CD8-positive, alpha-beta memory T cell (primary cell): ENCODE measurements around the gene COL1A2. TPM values are rescaled to one million over a fixed set of nuclear protein-coding genes. Genes with fewer than 3 reads are reported as not detected.

Experiments
- CTCF ChIA-PET: fragments of 350-600 bp; sonication (Branson Sonifier 250); formaldehyde crosslinking; loops from one replicate; lab custom pipeline; 2021; ENCODE audit warnings: antibody characterized with exemption; lab: Charles Lee
- POLR2A ChIA-PET: fragments of 350-600 bp; sonication (Branson Sonifier 250); formaldehyde crosslinking; loops from one replicate; lab custom pipeline; 2021; ENCODE audit warnings: antibody characterized with exemption; lab: Charles Lee
- DNase-seq, 5 donors: peaks; one replicate each; pipeline versions ENCODE4 v3.0.0 to v3.0.0-alpha.2; 2020 to 2022; ENCODE audit warnings: mixed read lengths in 1 of 5
- H3K27ac ChIP-seq: one replicate; pipeline ENCODE4 v1.7.0; 2013; ENCODE audit warnings: low read depth, mild to moderate bottlenecking, low read length, moderate library complexity
- H3K27me3 ChIP-seq: 2 replicates; pipeline ENCODE4 v1.7.0; 2013; ENCODE audit warnings: low read length, mild to moderate bottlenecking; ENCODE audit not compliant: insufficient read depth, poor library complexity, severe bottlenecking
- H3K36me3 ChIP-seq: 2 replicates; pipeline ENCODE4 v1.7.0; 2013; ENCODE audit warnings: mild to moderate bottlenecking, low read length, moderate library complexity; ENCODE audit not compliant: insufficient read depth
- H3K4me1 ChIP-seq: 2 replicates; pipeline ENCODE4 v1.7.0; 2013; ENCODE audit warnings: mild to moderate bottlenecking, low read length, moderate library complexity; ENCODE audit not compliant: insufficient read depth
- H3K4me3 ChIP-seq: 2 replicates; pipeline ENCODE4 v1.7.0; 2013; ENCODE audit warnings: mild to moderate bottlenecking, low read length
- H3K9me3 ChIP-seq: 2 replicates; pipeline ENCODE4 v1.7.0; 2013; ENCODE audit warnings: mild to moderate bottlenecking, low read length
- H3K27ac Mint-ChIP-seq, 8 donors: one replicate each; pipeline ENCODE4 v1.8.0; 2020 to 2021; ENCODE audit warnings: mixed read lengths in 8 of 8, mild to moderate bottlenecking in 6 of 8, inconsistent platforms in 3 of 8, moderate library complexity in 3 of 8
- H3K27me3 Mint-ChIP-seq, 2 donors: one replicate each; pipeline ENCODE4 v1.8.0; 2020 to 2021; ENCODE audit warnings: mixed read lengths in 2 of 2, mild to moderate bottlenecking in 1 of 2, moderate library complexity in 1 of 2
- H3K36me3 Mint-ChIP-seq, 3 donors: one replicate each; pipeline ENCODE4 v1.8.0; 2020 to 2021; ENCODE audit warnings: mixed read lengths in 3 of 3, inconsistent platforms in 1 of 3, mild to moderate bottlenecking in 1 of 3
- H3K4me1 Mint-ChIP-seq, 3 donors: one replicate each; pipeline ENCODE4 v1.8.0; 2020 to 2021; ENCODE audit warnings: mixed read lengths in 3 of 3, inconsistent platforms in 1 of 3, mild to moderate bottlenecking in 1 of 3
- H3K4me3 Mint-ChIP-seq, 7 donors: one replicate each; pipeline ENCODE4 v1.8.0; 2020 to 2021; ENCODE audit warnings: mixed read lengths in 7 of 7, mild to moderate bottlenecking in 6 of 7, moderate library complexity in 4 of 7, inconsistent platforms in 2 of 7
- H3K9me3 Mint-ChIP-seq, 5 donors: one replicate each; pipeline ENCODE4 v1.8.0; 2020 to 2022; ENCODE audit warnings: mixed read lengths in 5 of 5, mild to moderate bottlenecking in 3 of 5, moderate library complexity in 2 of 5, inconsistent platforms in 1 of 5
- polyA plus RNA-seq: library from polyadenylated mRNA; unstranded; fragments of 300-500 nt; fragmentation: Illumina TruSeq; gene quantifications from one replicate; pipeline ENCODE4 v1.2.3, GENCODE V29; 2021
- total RNA-seq, 2 experiments: library from RNA; stranded (reverse); gene quantifications; one replicate each; pipeline ENCODE4 v1.2.3, GENCODE V29; 2021

Gene COL1A2
- total and polyA plus RNA-seq, 3 experiments from 2014 or later = 0.09 to 0.18 TPM; not detected in 1

GRCh38 chr7:94403546-94403945 lies 8.9 kb downstream of the COL1A2 start:
- no peaks in the 10 kb centered on the region for H3K4me1 Mint-ChIP-seq
- no peaks in the 10 kb centered on the region for H3K9me3 Mint-ChIP-seq
- no peaks in the 10 kb centered on the region for H3K36me3 Mint-ChIP-seq
- Histone ChIP-seq H3K36me3 (no peaks in the 10 kb centered on the region), H3K27ac (no peak overlapping the region), H3K4me3 (no peak overlapping the region), H3K9me3 (no peaks in the 10 kb centered on the region), H3K27me3 (no peaks in the 10 kb centered on the region), H3K4me1 (no peaks in the 10 kb centered on the region)
- no peak overlapping the region for H3K4me3 Mint-ChIP-seq
- no peak for DNase-seq
- POLR2A ChIA-PET = no interaction called here
- H3K27ac Mint-ChIP-seq = no peak overlapping the region
- peaks cover 9 to 31% of the 10 kb centered on the region in 2 donors for H3K27me3 Mint-ChIP-seq
- CTCF ChIA-PET = no interaction called here

- Histone ChIP-seq H3K4me1 (no peaks in the 10 kb centered on the region), H3K4me3 (no peak overlapping the region), H3K36me3 (no peaks in the 10 kb centered on the region), H3K9me3 (no peaks in the 10 kb centered on the region), H3K27me3 (no peaks in the 10 kb centered on the region), H3K27ac (no peak overlapping the region)
- DNase-seq = no peak
- ChIA-PET CTCF (interaction anchor here (1.7 kb wide), 1 partner anchor 10 kb away, joined by 3 read pairs; no protein-coding TSS in a partner anchor), POLR2A (no interaction called here)
- no peaks in the 10 kb centered on the region for H3K36me3 Mint-ChIP-seq
- H3K27ac Mint-ChIP-seq = no peak overlapping the region
- H3K9me3 Mint-ChIP-seq = no peaks in the 10 kb centered on the region
- H3K27me3 Mint-ChIP-seq = peaks cover 9 to 26% of the 10 kb centered on the region in 2 donors
- no peaks in the 10 kb centered on the region for H3K4me1 Mint-ChIP-seq
- H3K4me3 Mint-ChIP-seq = no peak overlapping the region
Measured at GRCh38 chr7:94405506-94405905, 10.8 kb downstream of the COL1A2 start.

DNA sequence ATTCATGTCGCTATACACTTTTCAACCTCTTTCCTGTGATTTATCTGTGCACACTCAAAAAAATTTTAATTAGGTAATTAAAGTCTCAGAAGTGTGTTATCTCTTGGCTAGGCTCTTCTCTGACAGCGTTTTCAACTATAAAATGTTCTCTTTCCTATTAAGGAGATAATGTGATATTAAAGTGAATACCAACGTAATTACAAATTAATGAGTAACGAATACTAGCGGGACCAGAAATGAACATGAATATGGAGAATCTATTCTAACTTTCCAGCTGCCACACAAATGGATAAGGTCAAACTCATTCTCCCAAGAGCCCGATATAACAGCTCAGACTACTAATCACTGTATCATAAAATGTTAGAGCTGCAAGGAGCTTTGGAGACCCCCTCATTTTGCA lies 12.0 kb downstream of the COL1A2 start:
- H3K9me3 Mint-ChIP-seq = no peaks in the 10 kb centered on the region
- Histone ChIP-seq H3K27ac (no peak overlapping the region), H3K27me3 (no peaks in the 10 kb centered on the region), H3K9me3 (no peaks in the 10 kb centered on the region), H3K4me3 (no peak overlapping the region), H3K4me1 (no peaks in the 10 kb centered on the region), H3K36me3 (no peaks in the 10 kb centered on the region)
- H3K27me3 Mint-ChIP-seq = peaks cover 5 to 20% of the 10 kb centered on the region in 2 donors
- H3K4me1 Mint-ChIP-seq = no peaks in the 10 kb centered on the region
- H3K4me3 Mint-ChIP-seq = no peak overlapping the region
- ChIA-PET POLR2A (no interaction called here), CTCF (no interaction called here)
- no peak overlapping the region for H3K27ac Mint-ChIP-seq
- no peak for DNase-seq
- no peaks in the 10 kb centered on the region for H3K36me3 Mint-ChIP-seq

DNA sequence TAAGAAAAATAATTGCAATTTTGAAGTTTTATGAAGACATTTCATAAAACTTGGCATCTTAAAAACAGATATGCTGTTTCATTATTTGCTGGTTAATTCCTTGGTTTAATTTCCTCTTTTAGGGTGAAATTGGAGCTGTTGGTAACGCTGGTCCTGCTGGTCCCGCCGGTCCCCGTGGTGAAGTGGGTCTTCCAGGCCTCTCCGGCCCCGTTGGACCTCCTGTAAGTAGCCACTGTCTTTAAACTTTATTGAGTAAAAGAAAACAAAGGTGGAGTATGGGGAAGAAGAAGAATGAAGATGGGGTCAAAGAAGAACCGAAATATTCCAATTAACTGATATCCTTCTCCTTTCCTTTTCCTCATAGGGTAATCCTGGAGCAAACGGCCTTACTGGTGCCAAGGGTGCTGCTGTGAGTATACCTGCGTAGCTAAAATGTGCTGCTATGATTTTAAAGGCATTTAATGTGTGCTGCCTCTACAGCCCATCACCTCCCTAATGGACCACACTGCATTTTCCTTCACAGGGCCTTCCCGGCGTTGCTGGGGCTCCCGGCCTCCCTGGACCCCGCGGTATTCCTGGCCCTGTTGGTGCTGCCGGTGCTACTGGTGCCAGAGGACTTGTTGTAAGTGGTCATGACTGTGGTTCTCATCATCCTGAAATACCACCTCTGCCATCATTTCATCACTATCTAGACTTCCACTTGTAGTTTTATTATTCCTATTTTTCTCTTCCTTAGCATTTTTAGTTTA lies 14.7 kb downstream of the COL1A2 start:
- H3K36me3 Mint-ChIP-seq = no peaks in the 10 kb centered on the region
- POLR2A ChIA-PET = no interaction called here
- Histone ChIP-seq H3K36me3 (no peaks in the 10 kb centered on the region), H3K27ac (no peak overlapping the region), H3K4me1 (no peaks in the 10 kb centered on the region), H3K4me3 (no peak overlapping the region), H3K9me3 (no peaks in the 10 kb centered on the region), H3K27me3 (no peaks in the 10 kb centered on the region)
- no peak for DNase-seq
- no peak overlapping the region for H3K4me3 Mint-ChIP-seq
- H3K27ac Mint-ChIP-seq = no peak overlapping the region
- no peaks in the 10 kb centered on the region for H3K4me1 Mint-ChIP-seq
- no peaks in the 10 kb centered on the region for H3K9me3 Mint-ChIP-seq
- CTCF ChIA-PET = no interaction called here
- H3K27me3 Mint-ChIP-seq = peaks cover 3 to 6% of the 10 kb centered on the region in 2 donors

DNA sequence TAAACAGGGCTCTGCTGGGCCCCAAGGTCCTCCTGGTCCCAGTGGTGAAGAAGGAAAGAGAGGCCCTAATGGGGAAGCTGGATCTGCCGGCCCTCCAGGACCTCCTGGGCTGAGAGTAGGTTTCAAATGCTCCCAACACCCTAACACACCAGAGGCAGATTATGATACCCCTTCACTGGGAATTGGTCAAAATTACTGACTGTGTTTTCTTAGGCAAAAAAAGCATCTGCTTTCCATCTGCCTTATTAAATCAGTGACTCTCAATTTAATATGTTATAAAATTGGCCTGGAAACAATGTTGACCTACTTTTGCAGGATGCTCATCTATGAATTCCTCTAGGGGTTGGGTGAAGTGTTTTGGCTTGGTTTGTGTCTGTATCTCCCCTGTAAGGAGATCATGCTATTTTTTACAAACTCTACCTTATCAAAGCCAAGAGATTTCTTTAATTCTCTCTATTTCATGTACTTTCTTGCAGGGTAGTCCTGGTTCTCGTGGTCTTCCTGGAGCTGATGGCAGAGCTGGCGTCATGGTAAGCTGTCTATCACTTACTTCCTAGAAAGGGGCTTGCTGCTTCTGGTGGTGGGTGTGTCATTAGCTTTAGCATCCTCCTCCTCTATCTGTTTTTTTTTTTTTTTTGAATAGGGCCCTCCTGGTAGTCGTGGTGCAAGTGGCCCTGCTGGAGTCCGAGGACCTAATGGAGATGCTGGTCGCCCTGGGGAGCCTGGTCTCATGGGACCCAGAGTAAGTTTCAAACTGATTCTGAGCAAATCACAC lies 15.9 kb downstream of the COL1A2 start:
- no peak overlapping the region for H3K4me3 Mint-ChIP-seq
- Histone ChIP-seq H3K36me3 (no peaks in the 10 kb centered on the region), H3K4me1 (no peaks in the 10 kb centered on the region), H3K4me3 (no peak overlapping the region), H3K27ac (no peak overlapping the region), H3K27me3 (no peaks in the 10 kb centered on the region), H3K9me3 (no peaks in the 10 kb centered on the region)
- no peaks in the 10 kb centered on the region for H3K9me3 Mint-ChIP-seq
- H3K36me3 Mint-ChIP-seq = no peaks in the 10 kb centered on the region
- no peaks in the 10 kb centered on the region for H3K4me1 Mint-ChIP-seq
- CTCF ChIA-PET = no interaction called here
- POLR2A ChIA-PET = no interaction called here
- peaks cover 4 to 6% of the 10 kb centered on the region in 2 donors for H3K27me3 Mint-ChIP-seq
- no peak overlapping the region for H3K27ac Mint-ChIP-seq
- no peak for DNase-seq

GRCh38 chr7:94411188-94411466 lies 16.4 kb downstream of the COL1A2 start:
- Mint-ChIP-seq H3K27me3 (peaks cover 4 to 6% of the 10 kb centered on the region in 2 donors), H3K4me3 (no peak overlapping the region), H3K27ac (no peak overlapping the region), H3K36me3 (no peaks in the 10 kb centered on the region), H3K4me1 (no peaks in the 10 kb centered on the region), H3K9me3 (no peaks in the 10 kb centered on the region)
- Histone ChIP-seq H3K27ac (no peak overlapping the region), H3K4me3 (no peak overlapping the region), H3K36me3 (no peaks in the 10 kb centered on the region), H3K4me1 (no peaks in the 10 kb centered on the region), H3K9me3 (no peaks in the 10 kb centered on the region), H3K27me3 (no peaks in the 10 kb centered on the region)
- DNase-seq = no peak
- ChIA-PET POLR2A (no interaction called here), CTCF (no interaction called here)

DNA sequence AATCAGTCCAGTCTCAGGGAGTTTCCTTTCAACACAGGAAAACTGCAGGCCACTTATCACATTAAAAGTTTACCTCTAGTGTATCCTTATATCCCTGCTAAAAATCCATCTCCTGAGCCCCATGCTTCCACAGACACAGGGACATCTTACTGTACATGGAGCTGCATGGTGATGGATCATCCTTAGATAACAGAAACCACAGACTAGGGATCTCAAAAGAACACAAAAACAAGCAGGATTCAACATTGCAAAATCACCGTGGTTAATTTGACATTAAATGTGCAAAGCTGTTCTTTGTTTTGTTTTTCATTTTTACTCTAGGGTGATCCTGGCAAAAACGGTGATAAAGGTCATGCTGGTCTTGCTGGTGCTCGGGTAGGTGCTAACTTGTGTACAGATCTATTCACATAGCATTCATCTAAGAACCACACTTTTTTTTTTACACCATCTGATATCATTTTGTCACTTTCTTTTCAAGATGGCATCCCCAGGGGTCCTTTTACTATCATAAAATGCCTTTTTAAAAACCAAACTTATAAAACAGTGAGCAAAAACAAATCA lies 18.1 kb downstream of the COL1A2 start:
- H3K27ac ChIP-seq = no peak overlapping the region
- H3K4me3 Mint-ChIP-seq = no peak overlapping the region
- CTCF ChIA-PET = no interaction called here
- no peak for DNase-seq
- POLR2A ChIA-PET = no interaction called here
- H3K4me3 ChIP-seq = no peak overlapping the region
- no peak overlapping the region for H3K27ac Mint-ChIP-seq
- H3K4me1 ChIP-seq = no peaks in the 10 kb centered on the region
- H3K9me3 ChIP-seq = no peaks in the 10 kb centered on the region
- H3K9me3 Mint-ChIP-seq = no peaks in the 10 kb centered on the region
- peaks cover 2 to 6% of the 10 kb centered on the region in 2 donors for H3K27me3 Mint-ChIP-seq
- no peaks in the 10 kb centered on the region for H3K27me3 ChIP-seq
- H3K4me1 Mint-ChIP-seq = no peaks in the 10 kb centered on the region
- no peaks in the 10 kb centered on the region for H3K36me3 ChIP-seq
- H3K36me3 Mint-ChIP-seq = no peaks in the 10 kb centered on the region

DNA sequence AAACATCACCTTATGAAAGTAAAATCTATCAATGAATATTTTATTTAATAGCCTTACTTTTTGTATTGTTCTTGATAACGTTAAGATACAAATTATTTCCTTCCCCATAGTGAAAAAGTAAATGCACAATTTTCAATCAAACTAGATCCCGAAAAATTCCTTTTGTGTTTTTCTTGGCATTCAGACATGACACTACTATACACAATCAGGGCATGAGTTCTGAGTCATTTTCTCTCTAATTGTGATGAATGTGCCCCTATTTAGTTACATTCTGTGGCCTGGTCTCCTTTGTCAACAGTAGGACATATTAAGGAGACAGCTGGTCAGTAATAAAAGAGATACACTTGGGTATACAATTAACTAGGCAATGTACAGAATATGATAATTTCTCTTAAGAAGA lies 19.8 kb downstream of the COL1A2 start:
- H3K9me3 Mint-ChIP-seq = no peaks in the 10 kb centered on the region
- Histone ChIP-seq H3K27ac (no peak overlapping the region), H3K36me3 (no peaks in the 10 kb centered on the region), H3K9me3 (no peaks in the 10 kb centered on the region), H3K4me1 (no peaks in the 10 kb centered on the region), H3K4me3 (no peak overlapping the region), H3K27me3 (no peaks in the 10 kb centered on the region)
- H3K36me3 Mint-ChIP-seq = no peaks in the 10 kb centered on the region
- CTCF ChIA-PET = no interaction called here
- no peak for DNase-seq
- H3K4me3 Mint-ChIP-seq = no peak overlapping the region
- H3K27me3 Mint-ChIP-seq = peaks cover 2 to 6% of the 10 kb centered on the region in 2 donors
- H3K4me1 Mint-ChIP-seq = no peaks in the 10 kb centered on the region
- POLR2A ChIA-PET = no interaction called here
- no peak overlapping the region for H3K27ac Mint-ChIP-seq
